ENCODE measurements around the gene TNFRSF14.

- no peak for TF ChIP-seq GATA2 (IDR thresholded peaks at IDR 0.05; ENCODE audit: low read depth, low read length)
- TF ChIP-seq GATA3 (IDR thresholded peaks at IDR 0.05; ENCODE audit: low read depth, low read length) = no peak
Measured at GRCh38 chr1:2587071-2587859, 31.1 kb downstream of the TNFRSF14 start.
